ENCODE results near the gene ATP2A2.

The ATP2A2 gene

GRCh38 chr12:110243227-110243626, 37.8 kb upstream of the ATP2A2 start:
- H3K4me3 ChIP-seq (ENCODE audit: low read depth, low read length): no peak overlapping the region
- DNase-seq (ENCODE audit: low read depth): peak; percentile 61
- TF ChIP-seq MYC (IDR thresholded peaks at IDR 0.05; ENCODE audit: low read depth, low read length): no peak
- no peak for TF ChIP-seq POLR2A (IDR thresholded peaks at IDR 0.05; ENCODE audit: extremely low read depth, insufficient read length)
- no peak for TF ChIP-seq CTCF (IDR thresholded peaks at IDR 0.05; ENCODE audit: low read depth, low read length)
- no peak for TF ChIP-seq MAX (IDR thresholded peaks at IDR 0.05; ENCODE audit: low read depth, low read length)

GRCh38 chr12:110244372-110244771, 36.7 kb upstream of the ATP2A2 start:
- H3K4me3 ChIP-seq (ENCODE audit: low read depth, low read length): no peak overlapping the region
- TF ChIP-seq POLR2A (IDR thresholded peaks at IDR 0.05; ENCODE audit: extremely low read depth, insufficient read length) (no peak), MAX (IDR thresholded peaks at IDR 0.05; ENCODE audit: low read depth, low read length) (no peak), MYC (IDR thresholded peaks at IDR 0.05; ENCODE audit: low read depth, low read length) (no peak)
- no peak for DNase-seq (ENCODE audit: low read depth)

GRCh38 chr12:110244829-110245228, 36.2 kb upstream of the ATP2A2 start:
- H3K4me3 ChIP-seq (ENCODE audit: low read depth, low read length): no peak overlapping the region
- DNase-seq (ENCODE audit: low read depth): no peak
- TF ChIP-seq MYC (IDR thresholded peaks at IDR 0.05; ENCODE audit: low read depth, low read length) (no peak), POLR2A (IDR thresholded peaks at IDR 0.05; ENCODE audit: extremely low read depth, insufficient read length) (no peak), CTCF (IDR thresholded peaks at IDR 0.05; ENCODE audit: low read depth, low read length) (no peak)

GRCh38 chr12:110245369-110245772, 35.7 kb upstream of the ATP2A2 start:
- peak; percentile 68 for DNase-seq (ENCODE audit: low read depth)
- H3K4me3 ChIP-seq (ENCODE audit: low read depth, low read length): no peak overlapping the region
- TF ChIP-seq POLR2A (IDR thresholded peaks at IDR 0.05; ENCODE audit: extremely low read depth, insufficient read length): no peak
- no peak for TF ChIP-seq MYC (IDR thresholded peaks at IDR 0.05; ENCODE audit: low read depth, low read length)
- TF ChIP-seq MAX (IDR thresholded peaks at IDR 0.05; ENCODE audit: low read depth, low read length): no peak
- peak; percentile 93 for TF ChIP-seq CTCF (IDR thresholded peaks at IDR 0.05; ENCODE audit: low read depth, low read length)

GRCh38 chr12:110246636-110247339, 34.3 kb upstream of the ATP2A2 start:
- TF ChIP-seq MAX (IDR thresholded peaks at IDR 0.05; ENCODE audit: low read depth, low read length): no peak
- no peak for TF ChIP-seq CTCF (IDR thresholded peaks at IDR 0.05; ENCODE audit: low read depth, low read length)
- TF ChIP-seq MYC (IDR thresholded peaks at IDR 0.05; ENCODE audit: low read depth, low read length): no peak
- no peak for TF ChIP-seq POLR2A (IDR thresholded peaks at IDR 0.05; ENCODE audit: extremely low read depth, insufficient read length)
- H3K4me3 ChIP-seq (ENCODE audit: low read depth, low read length): no peak overlapping the region
- DNase-seq (ENCODE audit: low read depth): no peak

GRCh38 chr12:110247340-110248095, 33.5 kb upstream of the ATP2A2 start:
- DNase-seq (ENCODE audit: low read depth): no peak
- no peak overlapping the region for H3K4me3 ChIP-seq (ENCODE audit: low read depth, low read length)
- TF ChIP-seq POLR2A (IDR thresholded peaks at IDR 0.05; ENCODE audit: extremely low read depth, insufficient read length): no peak
- TF ChIP-seq MYC (IDR thresholded peaks at IDR 0.05; ENCODE audit: low read depth, low read length): no peak
- TF ChIP-seq CTCF (IDR thresholded peaks at IDR 0.05; ENCODE audit: low read depth, low read length): no peak
- no peak for TF ChIP-seq MAX (IDR thresholded peaks at IDR 0.05; ENCODE audit: low read depth, low read length)
